ENCODE measurements around the gene MGMT.

The MGMT gene

DNA sequence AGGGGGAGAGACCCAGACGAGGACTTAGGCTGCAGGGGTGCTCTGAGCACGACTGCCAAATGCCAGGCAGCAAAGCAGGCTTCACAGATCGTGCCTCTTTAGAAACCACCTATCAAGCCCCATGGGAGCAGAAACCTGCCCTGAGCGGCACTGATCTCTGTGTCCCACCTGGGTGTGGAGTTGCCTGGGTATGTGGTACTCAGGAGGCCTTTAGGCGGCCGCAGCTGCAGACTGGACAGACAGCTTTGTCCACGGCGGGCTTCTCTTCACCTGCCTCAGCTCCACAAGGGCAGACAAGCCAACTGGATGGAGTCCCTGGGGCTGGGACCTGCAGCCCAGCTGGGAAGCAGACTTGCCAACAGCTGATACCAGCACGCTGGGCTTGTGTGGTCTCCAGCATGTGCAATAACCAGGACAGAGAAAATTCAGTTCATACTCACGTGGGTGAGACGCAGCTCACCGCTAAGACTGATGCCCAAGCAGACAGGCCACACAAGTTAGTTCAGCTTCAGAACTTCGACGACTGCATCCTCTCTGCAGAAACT is 333.8 kb downstream of the MGMT start:
- DNase-seq (ENCODE audit: low spot score) = no peak

DNA sequence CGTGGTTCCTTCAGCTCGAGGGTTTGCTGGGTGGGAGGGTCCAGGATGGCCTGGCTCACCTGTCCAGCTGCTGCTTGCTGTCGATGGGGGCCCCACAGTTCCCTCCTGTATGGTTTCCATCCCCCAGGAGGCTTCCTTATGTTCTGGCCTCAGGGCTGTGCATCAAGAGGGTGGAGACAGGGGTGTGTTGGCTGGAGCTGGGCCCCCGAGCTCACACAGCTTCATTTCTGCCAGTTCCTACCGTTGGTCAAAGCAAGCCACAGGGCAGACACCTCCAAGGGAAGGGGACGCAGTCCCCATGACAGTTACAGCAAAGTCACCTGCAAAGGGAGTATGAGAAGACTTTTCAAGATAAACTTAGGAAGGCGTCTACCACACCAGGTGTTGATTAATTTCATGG is 340.2 kb downstream of the MGMT start:
- DNase-seq (ENCODE audit: low spot score) = no peak

DNA sequence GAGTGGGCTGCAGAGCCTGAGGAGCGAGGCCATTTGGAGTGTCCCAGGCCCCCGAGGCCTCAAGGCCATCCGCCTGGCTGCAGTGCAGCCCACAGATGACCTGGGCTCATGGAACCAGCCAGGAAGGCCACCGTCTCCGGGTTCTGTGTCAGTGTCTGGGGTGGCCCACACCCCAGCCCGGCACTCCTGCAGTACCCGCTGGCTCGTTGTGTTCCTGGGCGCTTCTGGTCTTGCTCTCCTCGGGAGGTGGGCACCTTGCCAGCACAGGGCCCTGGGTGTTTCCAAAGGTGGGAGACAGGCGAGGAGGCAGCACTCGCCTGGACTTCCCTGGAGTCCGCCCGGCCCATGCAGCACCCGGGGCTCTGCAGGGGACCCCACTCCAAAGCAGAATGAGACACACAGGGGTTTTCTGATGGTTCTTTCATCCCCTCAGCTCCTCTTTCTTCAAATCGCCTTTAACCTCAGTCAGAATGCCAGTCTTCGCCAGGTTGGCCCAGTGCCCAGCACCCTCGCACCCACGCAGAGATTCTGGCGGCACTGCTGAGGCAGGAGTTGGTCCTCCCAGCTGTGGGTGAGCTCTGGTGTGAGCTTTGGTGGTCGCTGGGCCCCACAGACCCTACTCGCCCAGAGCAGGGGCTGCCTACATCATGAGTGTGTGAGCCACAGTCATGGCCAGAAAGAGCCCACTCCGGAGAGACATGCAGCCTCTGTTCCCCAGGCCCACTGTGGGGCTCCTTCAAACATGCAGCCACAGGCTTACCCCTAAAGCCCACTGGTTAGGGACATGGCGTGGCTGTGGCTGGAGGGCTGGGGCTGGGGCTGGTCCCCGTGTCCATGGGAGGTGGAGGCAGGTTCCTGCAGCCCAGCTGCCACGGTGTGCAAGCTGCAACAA is 341.3 kb downstream of the MGMT start:
- no peak for DNase-seq (ENCODE audit: low spot score)

DNA sequence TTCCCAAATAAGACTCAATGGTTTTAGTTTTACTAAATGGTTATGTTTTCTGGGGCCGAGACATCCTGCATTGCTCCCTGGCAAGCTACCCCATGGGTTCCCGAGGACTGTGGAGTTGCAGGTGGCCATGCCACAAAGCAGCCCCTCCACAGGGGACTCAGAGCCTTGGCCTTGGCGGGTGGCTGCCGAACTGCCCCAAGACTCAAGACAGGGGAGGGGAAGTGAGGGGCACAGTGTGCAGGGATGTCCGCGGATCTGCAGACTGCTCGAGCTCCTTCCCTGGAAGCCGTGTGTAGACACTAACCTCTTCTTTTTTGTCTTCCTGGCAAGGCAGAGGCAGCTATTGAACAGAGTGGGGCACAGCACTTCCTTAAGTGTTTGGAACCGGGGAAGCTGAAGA is 342.4 kb downstream of the MGMT start:
- DNase-seq (ENCODE audit: low spot score) = no peak

DNA sequence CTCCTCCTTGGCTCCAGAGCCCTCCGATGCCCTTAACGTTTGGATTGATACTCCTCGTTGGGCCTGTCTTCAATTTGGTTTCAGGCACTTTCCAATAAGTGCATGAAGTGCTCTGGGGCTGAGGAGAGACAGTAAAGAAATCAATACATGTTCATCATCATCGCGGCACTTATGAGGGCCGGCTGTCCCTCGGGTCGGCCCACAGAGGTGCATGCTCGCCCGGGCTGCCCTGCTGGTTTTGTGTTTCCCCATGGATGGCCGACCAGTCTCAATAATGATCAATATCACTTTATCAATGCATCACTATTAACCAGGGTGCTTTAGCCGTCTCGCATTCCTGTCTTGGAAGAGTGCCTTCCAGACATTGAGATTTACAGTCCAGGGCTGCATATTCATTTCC is 342.8 kb downstream of the MGMT start:
- no peak for DNase-seq (ENCODE audit: low spot score)

DNA sequence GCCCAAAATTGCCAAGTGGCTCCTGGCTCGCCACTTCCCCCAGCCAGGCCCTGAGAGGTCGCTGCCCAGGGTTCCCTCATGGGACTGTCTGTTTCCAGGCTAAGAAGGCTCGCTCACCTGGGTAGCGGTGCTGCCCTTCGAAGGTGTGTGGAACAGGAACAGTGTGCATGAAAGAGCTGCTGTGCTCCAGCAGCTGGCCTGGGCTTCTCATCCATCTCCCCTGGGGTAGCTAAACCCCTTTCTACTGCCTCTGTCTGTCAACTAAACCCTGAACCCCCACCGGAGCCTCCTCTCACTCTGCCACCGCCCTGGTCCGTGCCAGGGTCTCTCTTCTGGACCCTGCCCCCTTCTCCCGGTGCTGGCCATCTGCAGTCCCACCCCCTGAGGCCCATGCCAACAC is 344.2 kb downstream of the MGMT start:
- no peak for DNase-seq (ENCODE audit: low spot score)

DNA sequence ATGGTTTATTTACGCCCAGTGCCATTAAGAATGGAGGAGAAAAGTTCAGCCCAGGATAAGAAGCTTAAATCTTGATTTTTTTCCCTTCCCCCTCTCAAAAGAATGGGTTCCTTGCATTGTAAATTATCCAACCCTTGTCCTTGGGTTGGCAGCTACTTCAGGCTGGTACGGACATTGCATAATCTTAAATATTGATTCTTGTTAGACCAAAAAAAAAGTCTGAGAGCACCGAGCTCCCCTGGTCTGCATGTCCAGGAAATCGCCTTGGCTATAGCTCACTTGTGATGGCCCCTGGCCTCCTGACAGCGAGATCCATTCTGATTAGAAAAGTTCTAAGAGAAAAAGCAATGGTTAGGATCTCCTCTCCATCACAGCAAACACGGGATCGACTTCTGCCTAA is 345.4 kb downstream of the MGMT start:
- DNase-seq (ENCODE audit: low spot score) = no peak

DNA sequence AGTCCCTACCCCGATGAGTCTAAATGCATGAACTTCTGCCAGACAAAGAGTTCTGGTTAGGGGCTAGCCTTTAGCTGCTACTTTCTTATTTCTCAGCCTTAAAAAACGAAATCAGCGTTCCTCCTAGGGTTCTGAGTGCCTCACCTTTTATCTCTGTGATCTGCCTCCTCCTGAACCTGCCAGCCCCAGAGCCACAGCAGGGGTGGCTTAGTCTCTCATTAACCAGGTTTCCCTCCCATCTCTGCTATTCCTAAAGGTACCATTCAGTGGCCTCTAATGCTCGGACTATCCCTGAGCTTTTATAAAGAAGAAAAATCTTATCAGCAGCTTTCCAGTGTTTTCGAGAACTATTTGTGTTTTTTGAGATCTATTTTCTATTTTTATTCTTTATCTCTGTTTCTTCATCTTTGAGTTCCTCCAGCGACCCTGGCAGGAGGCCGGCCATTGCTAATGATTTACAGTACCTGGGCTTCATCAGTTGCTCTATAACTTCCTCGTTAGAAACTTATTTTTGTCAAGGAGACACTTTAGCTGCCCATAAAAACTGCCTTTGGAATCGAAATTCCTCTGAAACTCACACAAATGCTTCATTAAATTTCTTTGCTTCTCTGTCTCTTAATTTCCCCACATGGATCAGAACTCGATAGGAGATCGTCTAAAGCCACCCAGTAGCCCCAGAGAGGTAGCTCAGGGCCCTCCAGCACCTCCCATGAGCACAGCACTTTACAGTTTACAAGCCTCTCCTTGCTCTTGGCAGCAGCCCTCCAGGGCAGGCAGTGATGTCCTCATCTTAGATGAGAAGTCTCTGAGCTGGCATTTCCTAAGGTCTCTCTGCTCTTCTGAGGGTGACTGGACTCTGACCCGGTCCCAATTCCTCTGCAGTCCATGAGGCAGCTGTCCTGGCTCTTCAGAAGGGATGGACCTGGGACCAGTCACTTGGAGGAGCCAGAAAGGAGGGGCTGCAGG is 347.9 kb downstream of the MGMT start:
- no peak for DNase-seq (ENCODE audit: low spot score)

DNA sequence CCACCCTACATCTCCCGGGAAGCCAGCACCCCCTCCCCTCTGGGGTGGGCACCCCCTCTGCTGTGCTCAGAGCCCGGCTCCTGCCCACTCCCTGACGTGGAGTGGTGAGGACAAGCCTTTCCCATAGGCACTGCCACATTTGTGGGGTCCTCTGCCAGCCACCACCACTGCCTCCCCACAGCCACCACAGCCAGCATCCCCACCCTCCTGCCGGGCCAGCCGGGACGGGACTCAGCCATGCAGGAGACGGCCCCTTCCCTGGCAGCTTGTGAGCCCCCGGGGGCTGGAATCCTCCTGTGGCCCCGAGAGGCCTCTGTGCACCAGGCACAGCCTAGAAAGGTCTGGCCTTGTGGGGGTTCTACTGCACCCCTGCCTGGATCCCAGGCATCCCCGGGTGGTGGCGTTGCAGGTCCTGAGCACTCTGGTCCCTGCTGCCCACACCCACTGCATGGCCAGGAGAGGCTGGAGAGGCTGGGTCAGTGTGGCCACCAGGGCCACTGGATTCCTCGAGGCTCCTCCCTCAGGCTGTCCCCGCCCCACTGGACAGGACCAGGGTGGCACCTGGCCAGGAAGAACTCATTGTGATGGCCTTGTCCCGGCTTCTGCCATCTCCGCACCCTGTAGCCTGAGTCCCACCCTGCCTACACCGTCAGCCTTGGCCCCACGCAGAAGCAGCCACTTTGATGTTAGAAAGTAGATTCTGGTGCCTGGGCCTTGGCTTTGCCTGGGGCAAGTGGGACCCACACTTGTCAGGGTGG is 349.0 kb downstream of the MGMT start:
- no peak for DNase-seq (ENCODE audit: low spot score)

DNA sequence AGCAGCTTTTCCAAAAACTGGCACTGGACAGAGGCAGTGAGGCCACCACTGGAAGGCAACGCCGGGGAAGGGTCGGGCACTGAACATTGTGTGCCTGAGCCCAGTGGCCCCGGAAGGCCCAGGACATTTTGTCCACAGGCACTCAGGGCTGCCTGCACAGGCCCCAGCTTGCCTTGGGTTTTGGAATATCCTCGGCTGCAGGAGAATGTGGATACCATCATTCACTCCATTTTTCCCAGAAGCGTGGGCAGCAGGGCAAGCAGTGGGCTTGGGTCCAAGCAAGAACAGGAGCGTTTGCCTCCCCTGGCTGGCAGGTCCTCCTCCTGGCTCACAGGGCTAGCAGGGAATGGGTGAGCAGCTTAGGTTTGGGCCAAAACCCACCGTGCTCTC is 349.6 kb downstream of the MGMT start:
- no peak for DNase-seq (ENCODE audit: low spot score)

All from hepatic stellate cell (primary cell).